Measurements from ENCODE around the gene TRRAP.

DNA sequence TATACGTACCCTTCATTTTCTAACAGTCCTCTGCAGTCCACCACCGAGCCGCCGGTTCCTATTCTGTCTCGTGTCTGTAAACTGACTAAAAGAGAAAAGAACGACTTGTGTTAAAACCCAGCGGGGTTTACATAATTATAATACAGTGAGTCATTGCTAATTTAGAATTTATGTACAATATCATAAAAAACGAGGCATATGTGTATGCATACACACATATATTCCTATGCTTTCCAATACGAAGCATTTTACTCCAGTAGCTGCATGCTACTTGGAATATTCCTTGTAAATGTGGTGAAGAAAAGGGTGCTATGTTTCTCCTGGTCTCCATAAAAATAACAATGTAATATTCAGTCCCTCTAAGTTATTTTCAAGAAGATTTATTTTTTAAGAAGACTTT lies 176.4 kb downstream of the TRRAP start:
- TF ChIP-seq, protein P1, sequence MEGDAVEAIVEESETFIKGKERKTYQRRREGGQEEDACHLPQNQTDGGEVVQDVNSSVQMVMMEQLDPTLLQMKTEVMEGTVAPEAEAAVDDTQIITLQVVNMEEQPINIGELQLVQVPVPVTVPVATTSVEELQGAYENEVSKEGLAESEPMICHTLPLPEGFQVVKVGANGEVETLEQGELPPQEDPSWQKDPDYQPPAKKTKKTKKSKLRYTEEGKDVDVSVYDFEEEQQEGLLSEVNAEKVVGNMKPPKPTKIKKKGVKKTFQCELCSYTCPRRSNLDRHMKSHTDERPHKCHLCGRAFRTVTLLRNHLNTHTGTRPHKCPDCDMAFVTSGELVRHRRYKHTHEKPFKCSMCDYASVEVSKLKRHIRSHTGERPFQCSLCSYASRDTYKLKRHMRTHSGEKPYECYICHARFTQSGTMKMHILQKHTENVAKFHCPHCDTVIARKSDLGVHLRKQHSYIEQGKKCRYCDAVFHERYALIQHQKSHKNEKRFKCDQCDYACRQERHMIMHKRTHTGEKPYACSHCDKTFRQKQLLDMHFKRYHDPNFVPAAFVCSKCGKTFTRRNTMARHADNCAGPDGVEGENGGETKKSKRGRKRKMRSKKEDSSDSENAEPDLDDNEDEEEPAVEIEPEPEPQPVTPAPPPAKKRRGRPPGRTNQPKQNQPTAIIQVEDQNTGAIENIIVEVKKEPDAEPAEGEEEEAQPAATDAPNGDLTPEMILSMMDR (IDR thresholded peaks at IDR 0.05): no peak
- TF ChIP-seq POLR2A (IDR thresholded peaks at IDR 0.05): no peak

All from body of pancreas (tissue), 4 donors.